HG03571 (cell line): ENCODE results near the gene PUS3.
A peak's percentile ranks its signal among the peaks of the same experiment; 100 is the strongest.

Source experiments
- ATAC-seq: cut with Tn5 transposase; IDR thresholded peaks from one replicate; pipeline ENCODE4 v1.9.1; 2021; ENCODE audit not compliant: unreplicated experiment

PUS3 gene

GRCh38 chr11:125902927-125903710 lies at the start of gene PUS3:
PUS3 (minus strand) TSS chr11:125903206; CDS start chr11:125896284, 6,922 bp downstream.
- peak; percentile 97 for ATAC-seq

GRCh38 chr11:125952559-125952958 lies 49.6 kb upstream of the PUS3 start:
- no peak for ATAC-seq

DNA sequence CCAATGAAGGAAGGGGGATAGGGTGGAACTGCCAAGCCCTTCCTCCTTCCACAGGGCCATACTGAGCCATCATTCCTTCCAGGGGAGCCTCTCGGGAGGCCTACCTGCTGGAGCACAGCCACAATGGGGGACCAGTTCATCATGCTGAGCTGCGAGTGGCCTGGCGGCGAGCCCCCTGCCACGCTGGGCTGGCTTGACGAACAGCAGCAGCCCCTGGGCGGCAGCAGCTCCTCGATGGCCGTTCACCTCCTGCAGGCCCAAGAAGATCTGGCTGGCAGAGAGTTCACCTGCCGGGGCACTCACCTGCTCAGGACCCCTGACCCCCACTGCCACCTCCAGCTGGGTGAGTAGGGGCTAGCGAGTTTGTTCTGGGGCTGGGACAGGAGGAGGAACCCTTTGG lies 48.7 kb upstream of the PUS3 start:
- ATAC-seq, result no peak

DNA sequence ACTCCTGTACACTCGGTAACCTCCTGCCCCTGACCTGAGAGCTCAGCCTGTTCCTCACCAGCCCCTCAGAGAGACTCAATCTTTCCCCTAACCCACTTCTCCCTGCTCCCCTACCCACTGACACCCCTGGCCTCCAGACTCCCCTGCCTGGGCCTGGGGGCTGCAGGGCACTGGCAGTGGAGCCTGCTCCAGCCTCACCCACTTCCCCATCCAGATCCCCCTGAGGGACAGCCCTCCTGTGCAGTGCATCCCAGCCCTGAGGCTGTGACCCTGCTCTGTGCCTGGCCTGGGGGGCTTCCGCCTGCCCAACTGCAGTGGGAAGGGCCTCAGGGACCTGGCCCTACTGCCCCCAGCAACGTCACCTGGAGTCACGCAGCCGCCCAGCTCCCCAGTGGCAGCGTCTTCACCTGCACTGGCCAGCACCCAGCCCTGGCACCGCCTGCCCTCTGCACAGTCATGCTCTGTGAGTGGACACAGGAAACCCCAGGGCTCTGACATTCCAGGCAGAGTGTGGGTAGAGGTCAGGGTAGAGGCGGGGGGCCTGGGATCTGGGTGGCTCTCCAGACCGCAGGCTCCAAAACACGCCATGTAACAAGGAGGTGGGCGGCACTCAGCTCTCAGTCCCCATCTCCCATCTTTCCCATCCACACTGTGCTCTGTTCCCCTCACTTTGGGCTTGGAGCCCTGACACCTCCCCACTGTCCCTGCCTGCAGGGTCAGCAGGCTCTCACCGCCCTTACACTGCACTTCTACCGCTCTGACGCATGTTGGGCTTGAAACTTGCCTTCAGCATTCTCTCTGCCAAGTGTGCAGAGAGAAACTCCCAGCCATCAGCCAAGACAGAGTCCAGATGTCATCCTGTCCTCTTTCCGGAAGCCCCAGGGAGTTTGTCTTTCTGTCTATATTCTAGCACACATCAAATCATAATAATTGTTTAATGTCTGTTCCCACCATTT lies 48.0 kb upstream of the PUS3 start:
- no peak for ATAC-seq

- no peak for ATAC-seq
Observed at GRCh38 chr11:125950178-125950490, 47.1 kb upstream of the PUS3 start.

DNA sequence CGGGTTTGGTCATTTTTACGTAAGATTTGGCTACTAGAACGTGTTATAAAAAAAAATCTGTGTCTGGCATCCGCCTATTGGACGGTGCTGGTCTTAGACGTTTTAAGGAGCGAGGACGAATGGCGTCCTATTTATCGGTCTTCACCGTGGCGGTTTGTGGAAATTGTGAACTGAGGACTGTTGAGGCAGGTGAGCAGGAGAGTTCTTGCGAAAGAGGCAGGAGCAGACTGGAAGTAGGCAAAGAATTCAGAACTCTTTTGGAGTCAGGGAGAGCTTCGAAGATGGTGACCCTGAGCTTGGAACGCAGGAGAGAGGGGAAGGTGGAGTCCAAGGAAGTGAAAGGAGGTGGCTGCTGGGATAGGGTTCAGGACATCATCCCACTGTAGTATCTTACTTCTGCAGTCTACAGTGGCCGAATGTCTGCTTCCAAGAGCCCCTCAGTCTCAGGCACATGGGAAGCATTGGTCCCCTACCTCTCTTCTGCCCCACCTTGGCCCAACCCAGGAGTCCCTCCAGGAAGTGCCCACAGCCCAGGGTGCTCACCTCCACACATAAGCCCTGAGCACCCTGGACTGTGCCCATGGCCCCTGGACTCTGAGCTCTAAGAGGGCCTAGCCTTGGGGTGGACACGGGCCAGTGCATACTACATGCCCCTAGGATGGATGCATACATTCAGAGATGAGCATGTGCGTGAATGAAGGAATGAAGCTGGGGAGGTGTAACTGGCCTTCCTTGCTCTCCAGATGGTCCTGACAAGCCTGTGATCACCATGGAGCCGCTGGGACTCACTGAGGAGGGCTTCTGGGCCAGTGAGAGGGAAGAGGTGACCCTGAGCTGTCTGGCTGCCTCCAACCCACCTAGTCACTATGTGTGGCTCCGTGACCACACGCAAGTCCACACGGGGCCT lies 46.5 kb upstream of the PUS3 start:
- no peak for ATAC-seq

DNA sequence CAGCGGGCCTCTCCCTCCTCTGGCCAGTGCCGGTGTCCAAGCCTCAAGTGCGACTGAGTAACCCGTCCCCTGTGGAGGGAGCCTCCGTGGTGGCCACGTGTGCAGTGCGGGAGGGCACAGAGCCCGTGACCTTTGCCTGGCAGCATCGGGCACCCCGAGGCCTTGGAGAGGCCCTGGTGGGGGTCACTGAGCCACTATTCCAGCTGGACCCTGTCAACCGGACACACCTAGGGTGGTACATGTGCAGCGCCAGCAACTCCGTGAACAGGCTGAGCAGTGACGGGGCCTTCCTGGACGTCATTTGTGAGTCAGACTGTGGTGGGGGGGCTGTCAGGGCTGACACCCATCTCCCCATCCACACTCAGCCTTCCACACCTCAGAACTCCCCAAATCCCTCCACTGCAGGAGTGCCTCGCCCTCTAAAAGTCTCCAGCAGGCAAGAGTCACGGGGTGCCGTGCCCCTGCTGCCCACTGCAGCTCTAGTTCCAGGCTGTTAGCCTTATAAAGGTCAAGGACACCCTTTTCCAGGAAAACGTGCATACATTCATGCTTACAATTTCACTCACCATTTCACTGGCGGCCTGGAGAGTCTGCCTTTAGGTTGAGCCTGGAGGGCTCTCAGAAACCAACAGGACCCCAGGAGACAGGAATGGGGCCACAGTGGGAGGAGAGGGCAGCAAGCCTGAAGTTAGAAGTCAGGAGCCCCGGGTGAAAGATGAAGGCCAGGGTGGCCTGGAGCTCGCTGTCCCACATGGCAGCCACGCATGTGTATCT lies 45.5 kb upstream of the PUS3 start:
- no peak for ATAC-seq

- ATAC-seq, result no peak
Observed at GRCh38 chr11:125947419-125948277, 44.6 kb upstream of the PUS3 start.

- ATAC-seq, result no peak
Observed at GRCh38 chr11:125946712-125947418, 43.9 kb upstream of the PUS3 start.

GRCh38 chr11:125945797-125946520 lies 43.0 kb upstream of the PUS3 start, which contains the start of gene VSIG10L2:
VSIG10L2 (plus strand) TSS chr11:125946044; CDS start chr11:125946056, 12 bp downstream.
- no peak for ATAC-seq

DNA sequence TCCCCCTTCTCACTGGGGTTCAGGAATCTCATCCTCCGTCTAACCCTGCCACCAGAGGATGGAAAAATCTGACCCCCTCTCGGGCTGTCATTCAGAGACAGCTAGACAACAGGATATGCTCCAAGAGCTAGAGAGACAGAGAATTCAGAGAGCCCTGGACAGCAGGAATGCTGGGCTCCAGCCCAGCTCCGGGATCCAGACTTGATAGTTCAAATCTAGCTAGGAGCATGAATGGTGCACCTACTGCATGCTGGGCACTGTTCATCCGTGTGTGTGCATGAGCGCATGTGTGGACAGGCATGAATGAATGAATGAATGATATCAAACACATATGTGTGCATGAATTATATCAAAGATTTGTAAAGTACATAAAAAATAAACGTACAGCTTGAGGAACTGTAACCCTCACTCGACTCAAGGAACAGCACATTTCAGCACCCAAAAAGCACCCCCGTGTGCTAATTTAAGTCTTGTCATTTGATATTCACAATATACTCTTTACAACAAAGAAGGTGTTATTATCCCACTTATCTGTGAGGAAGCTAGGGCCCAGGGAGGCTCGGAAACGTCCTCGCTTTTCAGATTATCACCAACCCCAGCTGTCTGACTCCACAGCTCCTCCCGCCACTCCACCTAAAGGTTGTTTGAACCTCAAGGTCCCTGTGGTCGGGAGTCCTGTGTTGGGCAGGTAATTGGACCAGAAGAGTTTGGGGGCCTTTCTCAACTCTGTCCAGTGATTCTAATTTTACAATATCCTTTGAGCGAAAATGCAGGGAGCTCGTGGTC lies 42.2 kb upstream of the PUS3 start:
- ATAC-seq, result no peak

- no peak for ATAC-seq
Observed at GRCh38 chr11:125944350-125945010, 41.5 kb upstream of the PUS3 start.

DNA sequence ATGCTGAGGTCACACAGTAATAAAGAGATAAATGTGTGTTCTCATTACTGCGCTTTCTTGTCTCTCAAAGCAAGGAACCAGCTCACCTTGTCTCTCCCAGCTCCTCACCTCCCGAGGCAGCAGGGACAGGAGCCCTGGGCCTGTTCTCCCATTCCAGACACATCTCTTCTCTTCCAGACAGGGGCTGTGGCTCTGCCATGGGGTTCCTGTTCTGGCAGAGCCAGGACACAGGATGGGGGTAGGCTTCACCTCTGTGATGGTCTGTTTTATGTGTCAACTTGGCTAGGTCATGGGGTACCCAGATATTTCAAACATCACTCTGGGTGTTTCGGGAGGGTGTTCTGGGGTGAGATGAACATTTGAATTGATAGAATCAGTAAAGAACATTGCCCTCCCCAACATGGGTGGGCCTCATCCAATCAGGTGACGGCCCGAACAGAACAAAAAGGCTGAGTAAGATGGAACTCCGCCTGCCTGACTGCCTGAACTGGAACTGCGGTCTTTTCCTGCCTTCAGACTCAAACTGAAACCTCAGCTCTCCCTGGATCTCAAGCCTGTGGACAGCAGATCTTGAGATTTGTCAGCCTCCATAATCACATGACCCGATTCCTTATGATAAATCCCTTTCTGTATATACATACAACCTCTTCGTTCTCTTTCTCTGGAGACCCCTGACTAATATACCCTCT lies 40.8 kb upstream of the PUS3 start:
- no peak for ATAC-seq

- no peak for ATAC-seq
Observed at GRCh38 chr11:125942771-125943428, 39.9 kb upstream of the PUS3 start.
